ENCODE measurements around the gene CCNG2. TPM values are rescaled to one million over a fixed set of nuclear protein-coding genes. Genes with fewer than 3 reads are reported as not detected.

Gene CCNG2
- total and polyA plus RNA-seq, 2 of the 4 experiments (the other 2 are of a cell fraction), result 11.3 to 14.9 TPM

- ChIA-PET POLR2A (ENCODE audit: unreplicated experiment) (interaction anchor here (0.8 kb wide), 1 partner anchor 223 kb away, joined by 5 read pairs; no protein-coding TSS in a partner anchor), CTCF (interaction anchor here (1.1 to 1.3 kb wide), 2 partner anchors 10 to 25 kb away, joined by 3 read pairs; no protein-coding TSS in a partner anchor)
- DNase-seq, result no peak
- Histone ChIP-seq H3K9me1 (ENCODE audit: insufficient read depth, low read length) (no peaks in the 10 kb centered on the region), H3K27me3 (ENCODE audit: control insufficient read depth, insufficient read depth, low read length) (peaks cover 73% of the 10 kb centered on the region), H2BK15ac (ENCODE audit: low read depth, low read length) (no peak overlapping the region), H3K36me3 (ENCODE audit: control insufficient read depth, insufficient read depth, low read length) (no peaks in the 10 kb centered on the region), H4K91ac (ENCODE audit: insufficient read depth, low read depth, low read length) (no peak overlapping the region), H4K20me1 (ENCODE audit: insufficient read depth, low read length) (no peaks in the 10 kb centered on the region), H3K14ac (replicated peaks; ENCODE audit: low read depth, low read length) (no peak overlapping the region), H3K23ac (ENCODE audit: low read depth, low read length) (no peak overlapping the region), H3K9me3 (ENCODE audit: control insufficient read depth, insufficient read depth, low read length) (no peaks in the 10 kb centered on the region), H3K4me2 (ENCODE audit: low read depth, low read length) (no peak overlapping the region), H2BK20ac (ENCODE audit: low read depth, low read length) (no peak overlapping the region), H3K18ac (ENCODE audit: low read depth, low read length) (no peak overlapping the region), H2AFZ (replicated peaks; ENCODE audit: low read length, poor library complexity) (no peak overlapping the region), H4K8ac (ENCODE audit: low read depth in 2 of 2, low read length in 2 of 2) (no peak overlapping the region), H4K5ac (ENCODE audit: low read depth, low read length) (no peak overlapping the region), H2AK9ac (replicated peaks; ENCODE audit: low read depth, low read length, poor library complexity) (no peak overlapping the region), H3K9ac (ENCODE audit: low read depth, low read length) (no peak overlapping the region), H3K4me3 (ENCODE audit: insufficient read depth, low read depth, low read length) (no peak overlapping the region), H3K56ac (ENCODE audit: extremely low read depth, insufficient read depth, low read length) (no peak overlapping the region), H3K4ac (ENCODE audit: low read depth, low read length) (no peak overlapping the region), H2BK120ac (ENCODE audit: low read depth, low read length) (no peak overlapping the region), H3K27ac (ENCODE audit: insufficient read depth, low read length) (no peak overlapping the region), H3K79me1 (ENCODE audit: low read depth in 1 of 2, low read length in 2 of 2) (no peaks in the 10 kb centered on the region), H2AK5ac (ENCODE audit: low read depth, low read length) (no peak overlapping the region), H3K4me1 (ENCODE audit: control insufficient read depth, insufficient read depth, low read length) (peaks cover 3% of the 10 kb centered on the region; the same call in 1 of the 2 replicates), H2BK5ac (ENCODE audit: low read depth, low read length, poor library complexity, severe bottlenecking) (no peak overlapping the region)
- WGBS, 2 experiments (ENCODE audit: extremely low coverage in 2 of 2, insufficient read length in 1 of 2), result no CpG with 5 or more reads among the region's 2 CpGs
- no TSS peak for BruUV-seq (replicated peaks)
- in situ Hi-C loops (cut with MboI; ENCODE audit: low sequenced_read_pairs) (no loop called here), dilution Hi-C loops (cut with HindIII; ENCODE audit: low sequenced_read_pairs, unreplicated experiment) (no loop called here), intact Hi-C loops (cut with micrococcal nuclease) (no loop called here)
- TF ChIP-seq RAD21 (IDR thresholded peaks at IDR 0.05; ENCODE audit: low read length) (no peak), ELK1 (IDR thresholded peaks at IDR 0.05; ENCODE audit: borderline replicate concordance, low read depth, low read length) (no peak)
- no peak for ATAC-seq (ENCODE audit: low read depth)
Observed at GRCh38 chr4:77178560-77178959, 21.6 kb downstream of the CCNG2 start.

Measured in IMR-90 (cell line).